GM12878 (cell line): ENCODE measurements around the gene SPRY2.

Experiments used
- BHLHE40 ChIP-seq, 2 experiments: fragments of 450-650 bp in 1 of 2; IDR thresholded peaks; 2 replicates each; pipeline ENCODE4 v1.6.1; 2011 to 2017; ENCODE audit warnings: low read depth in 2 of 2, borderline replicate concordance in 1 of 2, improper control_type of control experiment in 1 of 2, low read length in 1 of 2, mild to moderate bottlenecking in 1 of 2
- EGR1 ChIP-seq, 2 experiments: IDR thresholded peaks; 1 replicate in 1 of 2; 2 replicates in 1 of 2; pipeline ENCODE4 v1.6.1; 2011 to 2012; ENCODE audit warnings: low read depth in 2 of 2, low read length in 2 of 2, borderline replicate concordance in 1 of 2, mild to moderate bottlenecking in 1 of 2, moderate library complexity in 1 of 2
- POLR2A ChIP-seq: IDR thresholded peaks from 2 replicates; pipeline ENCODE4 v1.6.1; 2011; ENCODE audit warnings: low read depth, mild to moderate bottlenecking, low read length
- POLR2AphosphoS5 ChIP-seq: IDR thresholded peaks from 2 replicates; pipeline ENCODE4 v1.6.1; 2011; ENCODE audit warnings: mild to moderate bottlenecking, low read length, inconsistent platforms
- RCOR1 ChIP-seq: conservative IDR thresholded peaks from 2 replicates; pipeline ENCODE4 v1.6.1; 2012; ENCODE audit warnings: low read depth, low read length, improper control_type of control experiment
- TF ChIP-seq, protein P1 (sequence below): fragments of 450-650 bp; IDR thresholded peaks from 2 replicates; pipeline ENCODE4 v1.6.1; 2017; ENCODE audit warnings: antibody characterized with exemption, mild to moderate bottlenecking, moderate library complexity

DNA sequence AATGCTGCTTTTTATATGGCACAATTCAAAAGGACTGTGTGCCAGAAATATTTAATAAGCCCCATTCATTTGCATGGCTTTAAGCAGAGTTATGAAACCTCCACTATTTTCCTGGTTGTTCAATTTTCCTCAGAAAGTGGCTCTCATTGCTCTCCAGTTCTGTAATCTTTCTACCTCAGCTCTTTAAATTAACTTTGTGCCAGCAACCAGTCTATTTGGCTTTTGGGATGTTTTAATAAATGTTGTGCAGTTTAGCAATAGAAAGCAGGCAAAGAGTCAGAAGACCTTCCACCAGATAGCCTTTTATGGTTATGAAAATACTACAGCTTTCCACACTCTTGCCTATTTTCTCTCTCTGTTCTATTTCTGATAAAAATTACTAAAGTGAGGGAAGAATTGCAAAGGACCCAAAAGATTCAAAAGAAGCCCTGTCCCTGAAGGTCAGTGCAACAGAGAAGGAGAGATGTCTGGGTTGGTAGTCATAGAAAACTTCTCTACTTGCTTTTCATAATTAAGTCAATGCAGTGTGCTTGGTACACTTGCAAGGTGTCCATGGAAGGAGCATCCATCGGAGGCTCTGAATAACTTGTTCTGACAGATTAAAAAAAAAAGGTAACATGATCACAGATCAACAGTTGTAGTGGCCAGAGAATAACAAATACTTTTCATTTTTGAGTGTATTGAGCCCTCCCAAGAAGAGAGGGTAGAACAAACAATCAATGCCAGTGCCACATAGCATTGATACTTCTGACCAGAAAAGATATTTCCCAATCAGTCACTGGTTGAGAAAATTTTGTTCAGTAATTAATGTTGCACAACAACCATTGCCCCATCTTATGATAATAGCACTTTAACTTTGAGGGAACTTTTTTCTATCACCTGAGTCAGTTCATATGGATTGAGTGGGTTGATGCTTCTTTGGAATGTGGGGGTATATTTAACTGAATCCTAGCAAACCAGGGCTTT is 48.4 kb upstream of the SPRY2 start:
- TF ChIP-seq POLR2A: no peak
- no peak for TF ChIP-seq EGR1 (IDR thresholded peaks at IDR 0.05; ENCODE audit: borderline replicate concordance in 1 of 2, low read depth in 2 of 2, low read length in 2 of 2)
- no peak for TF ChIP-seq POLR2AphosphoS5
- TF ChIP-seq, protein P1, sequence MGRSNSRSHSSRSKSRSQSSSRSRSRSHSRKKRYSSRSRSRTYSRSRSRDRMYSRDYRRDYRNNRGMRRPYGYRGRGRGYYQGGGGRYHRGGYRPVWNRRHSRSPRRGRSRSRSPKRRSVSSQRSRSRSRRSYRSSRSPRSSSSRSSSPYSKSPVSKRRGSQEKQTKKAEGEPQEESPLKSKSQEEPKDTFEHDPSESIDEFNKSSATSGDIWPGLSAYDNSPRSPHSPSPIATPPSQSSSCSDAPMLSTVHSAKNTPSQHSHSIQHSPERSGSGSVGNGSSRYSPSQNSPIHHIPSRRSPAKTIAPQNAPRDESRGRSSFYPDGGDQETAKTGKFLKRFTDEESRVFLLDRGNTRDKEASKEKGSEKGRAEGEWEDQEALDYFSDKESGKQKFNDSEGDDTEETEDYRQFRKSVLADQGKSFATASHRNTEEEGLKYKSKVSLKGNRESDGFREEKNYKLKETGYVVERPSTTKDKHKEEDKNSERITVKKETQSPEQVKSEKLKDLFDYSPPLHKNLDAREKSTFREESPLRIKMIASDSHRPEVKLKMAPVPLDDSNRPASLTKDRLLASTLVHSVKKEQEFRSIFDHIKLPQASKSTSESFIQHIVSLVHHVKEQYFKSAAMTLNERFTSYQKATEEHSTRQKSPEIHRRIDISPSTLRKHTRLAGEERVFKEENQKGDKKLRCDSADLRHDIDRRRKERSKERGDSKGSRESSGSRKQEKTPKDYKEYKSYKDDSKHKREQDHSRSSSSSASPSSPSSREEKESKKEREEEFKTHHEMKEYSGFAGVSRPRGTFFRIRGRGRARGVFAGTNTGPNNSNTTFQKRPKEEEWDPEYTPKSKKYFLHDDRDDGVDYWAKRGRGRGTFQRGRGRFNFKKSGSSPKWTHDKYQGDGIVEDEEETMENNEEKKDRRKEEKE: no peak
- TF ChIP-seq RCOR1: no peak
- TF ChIP-seq BHLHE40 (IDR thresholded peaks at IDR 0.05; ENCODE audit: borderline replicate concordance in 1 of 2, low read depth in 2 of 2, low read length in 1 of 2): no peak
